ENCODE measurements around the gene S100A10. TPM values are rescaled to one million over a fixed set of nuclear protein-coding genes. Genes with fewer than 3 reads are reported as not detected.
A peak's percentile ranks its signal among the peaks of the same experiment; 100 is the strongest.

The S100A10 gene
- polyA plus RNA-seq, 1 donor from 2014 or later, result 24.5 TPM

- H3K4me2 ChIP-seq (ENCODE audit: low read length), result no peak overlapping the region
- no peak overlapping the region for H3K27ac ChIP-seq (ENCODE audit: low read length)
- no peaks in the 10 kb centered on the region for H4K20me1 ChIP-seq (ENCODE audit: insufficient read depth)
- no peak overlapping the region for H3K4me3 ChIP-seq (ENCODE audit: low read length)
- no peak overlapping the region for H3K9ac ChIP-seq (ENCODE audit: low read length)
- H3K36me3 ChIP-seq (ENCODE audit: insufficient read depth, low read length), result no peaks in the 10 kb centered on the region
- H3K27me3 ChIP-seq (ENCODE audit: insufficient read depth, low read depth, low read length), result no peaks in the 10 kb centered on the region
- no peaks in the 10 kb centered on the region for H3F3A ChIP-seq (ENCODE audit: insufficient read depth, low read length, poor library complexity, severe bottlenecking)
- H2AFZ ChIP-seq (ENCODE audit: low read depth, low read length), result no peak overlapping the region
- TF ChIP-seq MXI1 (conservative IDR thresholded peaks at IDR 0.05; ENCODE audit: poor library complexity, severe bottlenecking) (no peak), RAD21 (conservative IDR thresholded peaks at IDR 0.05) (no peak), TAF1 (IDR thresholded peaks at IDR 0.05; ENCODE audit: low read depth) (no peak), EP300 (conservative IDR thresholded peaks at IDR 0.05; ENCODE audit: poor library complexity, severe bottlenecking) (no peak), SMC3 (conservative IDR thresholded peaks at IDR 0.05; ENCODE audit: poor library complexity) (no peak), REST (IDR thresholded peaks at IDR 0.05; ENCODE audit: borderline replicate concordance) (no peak), POLR2AphosphoS5 (IDR thresholded peaks at IDR 0.05) (no peak), EZH2 (IDR thresholded peaks at IDR 0.05; ENCODE audit: borderline replicate concordance, insufficient read depth, low read length, poor library complexity, severe bottlenecking) (no peak), CTCF (IDR thresholded peaks at IDR 0.05; ENCODE audit: poor library complexity, severe bottlenecking) (no peak)
- H3K9me3 ChIP-seq (ENCODE audit: low read length), result no peaks in the 10 kb centered on the region
- H3K9me2 ChIP-seq (ENCODE audit: insufficient read depth, low read length), result no peaks in the 10 kb centered on the region
- no peaks in the 10 kb centered on the region for H3K79me2 ChIP-seq (replicated peaks; ENCODE audit: insufficient read depth, low read length)
Measured at GRCh38 chr1:151960780-151961513, 32.7 kb downstream of the S100A10 start.

GRCh38 chr1:151958959-151959358, 34.7 kb downstream of the S100A10 start:
- Histone ChIP-seq H3K9me2 (ENCODE audit: insufficient read depth, low read length) (no peaks in the 10 kb centered on the region), H3F3A (ENCODE audit: insufficient read depth, low read length, poor library complexity, severe bottlenecking) (no peaks in the 10 kb centered on the region), H4K20me1 (ENCODE audit: insufficient read depth) (no peaks in the 10 kb centered on the region), H3K27ac (ENCODE audit: low read length) (no peak overlapping the region), H3K4me2 (ENCODE audit: low read length) (no peak overlapping the region), H3K79me2 (replicated peaks; ENCODE audit: insufficient read depth, low read length) (no peaks in the 10 kb centered on the region), H3K36me3 (ENCODE audit: insufficient read depth, low read length) (no peaks in the 10 kb centered on the region), H3K9ac (ENCODE audit: low read length) (no peak overlapping the region), H3K9me3 (ENCODE audit: low read length) (no peaks in the 10 kb centered on the region), H3K27me3 (ENCODE audit: insufficient read depth, low read depth, low read length) (no peaks in the 10 kb centered on the region), H2AFZ (ENCODE audit: low read depth, low read length) (no peak overlapping the region), H3K4me3 (ENCODE audit: low read length) (no peak overlapping the region)
- TF ChIP-seq CTCF (IDR thresholded peaks at IDR 0.05; ENCODE audit: poor library complexity, severe bottlenecking) (no peak), SMC3 (conservative IDR thresholded peaks at IDR 0.05; ENCODE audit: poor library complexity) (no peak), EP300 (conservative IDR thresholded peaks at IDR 0.05; ENCODE audit: poor library complexity, severe bottlenecking) (no peak), RAD21 (conservative IDR thresholded peaks at IDR 0.05) (no peak), REST (IDR thresholded peaks at IDR 0.05; ENCODE audit: borderline replicate concordance) (peak; percentile 48), MXI1 (conservative IDR thresholded peaks at IDR 0.05; ENCODE audit: poor library complexity, severe bottlenecking) (no peak), EZH2 (IDR thresholded peaks at IDR 0.05; ENCODE audit: borderline replicate concordance, insufficient read depth, low read length, poor library complexity, severe bottlenecking) (no peak), POLR2AphosphoS5 (IDR thresholded peaks at IDR 0.05) (no peak)
